Measurements from ENCODE around the gene BCKDK.
A peak's percentile ranks its signal among the peaks of the same experiment; 100 is the strongest.

Gene BCKDK

DNA sequence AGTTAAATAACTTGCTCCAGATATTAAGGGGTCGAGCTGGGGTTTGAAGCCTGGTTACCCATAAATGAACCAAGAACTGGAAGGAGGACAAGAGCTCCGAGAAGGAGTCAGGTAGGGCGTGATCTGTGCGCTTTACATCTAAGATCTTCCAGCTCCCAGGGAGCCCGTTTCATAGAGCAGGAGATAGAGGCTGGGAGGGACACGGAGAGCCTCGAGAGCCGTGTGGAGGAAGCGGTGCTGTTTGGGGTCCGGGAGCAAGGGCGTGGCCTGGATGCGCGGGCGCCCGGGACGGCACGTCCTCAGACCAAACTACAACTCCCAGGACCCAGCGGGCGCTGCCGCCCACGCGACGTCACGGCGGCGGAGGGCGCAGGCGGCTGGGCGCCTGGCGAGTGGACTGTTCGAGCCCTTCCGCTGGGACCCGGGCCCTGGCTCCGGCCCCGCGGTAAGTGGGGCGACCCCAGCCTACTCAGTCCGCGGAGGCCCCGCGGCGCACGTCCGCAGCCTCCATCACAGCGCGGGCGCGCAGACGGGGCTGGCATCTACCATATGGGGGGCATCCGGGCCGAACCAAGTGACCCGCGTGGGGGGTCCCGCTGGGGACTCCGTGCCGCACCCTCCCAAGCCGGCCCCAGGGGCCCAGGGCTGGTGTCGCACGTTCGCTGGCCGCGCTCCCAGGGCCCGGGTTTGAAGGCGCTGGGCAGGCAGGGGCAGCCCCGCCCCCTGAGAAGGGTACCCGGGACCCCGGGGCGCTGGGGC is at the start of gene BCKDK:
BCKDK (plus strand) TSS at position 352 of the 759 bp plus-strand sequence. CDS start 838 bp downstream, outside the sequence.
- peak; percentile 65 for DNase-seq

DNA sequence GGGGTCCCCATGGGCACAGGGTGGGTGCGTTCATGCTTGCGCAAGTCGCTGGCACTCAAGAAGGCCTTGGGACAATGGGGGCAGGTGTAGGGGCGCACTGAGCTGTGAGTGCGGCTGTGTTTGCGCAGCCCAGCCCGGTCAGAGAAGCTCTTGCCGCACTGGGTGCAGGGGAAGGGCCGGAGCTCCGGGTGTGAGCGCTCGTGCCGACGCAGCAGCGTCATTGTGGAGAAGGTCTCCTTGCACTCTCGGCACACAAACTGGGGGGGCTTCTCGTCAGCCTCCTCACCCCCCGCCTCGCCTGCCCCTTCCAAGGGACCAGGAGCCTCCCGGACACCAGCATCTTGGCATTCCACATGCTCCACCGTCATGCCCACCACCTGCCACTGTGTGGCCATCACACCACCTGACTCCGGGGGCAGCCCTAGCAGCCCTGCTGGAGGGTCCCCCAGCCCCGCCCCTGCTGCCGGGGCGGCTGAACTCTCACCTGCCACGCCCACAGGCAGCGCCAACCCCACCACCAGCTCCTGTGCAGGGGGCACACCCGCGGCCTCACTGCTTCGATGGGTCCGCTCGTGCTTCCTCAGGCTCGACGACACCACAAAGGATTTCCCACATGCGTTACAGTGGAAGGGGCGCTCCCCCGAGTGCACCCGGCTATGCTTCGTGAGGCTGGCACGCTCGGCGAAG is 46.9 kb upstream of the BCKDK start:
- no peak for DNase-seq

DNA sequence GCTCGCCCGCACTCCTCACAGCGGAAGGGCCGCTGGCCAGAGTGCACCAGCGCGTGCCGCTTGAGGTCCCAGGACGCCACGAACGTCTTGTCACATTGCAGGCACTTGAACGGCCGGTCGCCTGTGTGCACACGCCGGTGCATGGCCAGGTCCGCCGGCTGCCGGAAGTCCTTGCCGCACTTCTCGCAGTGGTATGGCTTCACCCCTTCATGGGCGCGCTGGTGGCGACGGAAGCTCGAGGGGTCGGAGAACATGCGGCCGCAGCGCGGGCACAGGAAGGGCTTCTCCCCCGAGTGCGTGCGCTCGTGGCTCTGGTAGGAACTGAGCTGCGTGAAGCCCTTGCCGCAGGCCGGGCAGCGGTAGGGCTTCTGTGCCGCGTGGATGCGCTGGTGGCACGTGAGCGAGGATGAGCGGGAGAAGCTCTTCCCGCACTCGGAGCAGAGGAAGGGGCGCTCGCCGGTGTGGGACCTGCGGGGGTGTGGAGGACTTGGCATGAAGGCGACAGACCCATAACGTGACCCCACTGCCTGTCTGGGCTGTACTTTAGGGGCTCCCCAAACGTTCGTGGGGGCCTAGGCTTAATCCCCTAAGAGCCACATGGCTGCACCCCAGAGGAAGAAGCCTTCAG is 46.3 kb upstream of the BCKDK start:
- DNase-seq, result no peak

DNA sequence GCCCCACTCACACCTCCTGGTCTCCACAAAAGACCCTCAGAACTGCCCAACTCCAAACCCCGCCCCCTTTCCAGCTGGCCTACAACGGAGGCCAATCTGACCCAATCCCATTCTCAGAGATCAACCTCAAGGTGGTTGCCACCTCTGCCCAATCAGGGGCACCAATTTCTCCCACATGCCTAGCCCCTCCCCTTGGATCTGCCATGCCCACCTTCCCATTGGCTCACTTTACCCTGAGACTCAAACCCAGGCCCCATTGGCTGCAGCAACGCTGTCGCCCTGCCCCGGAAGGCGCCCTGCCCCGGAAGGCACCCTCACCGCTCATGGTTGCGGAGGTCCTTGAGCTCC is 44.7 kb upstream of the BCKDK start:
- DNase-seq, result peak; percentile 3

DNA sequence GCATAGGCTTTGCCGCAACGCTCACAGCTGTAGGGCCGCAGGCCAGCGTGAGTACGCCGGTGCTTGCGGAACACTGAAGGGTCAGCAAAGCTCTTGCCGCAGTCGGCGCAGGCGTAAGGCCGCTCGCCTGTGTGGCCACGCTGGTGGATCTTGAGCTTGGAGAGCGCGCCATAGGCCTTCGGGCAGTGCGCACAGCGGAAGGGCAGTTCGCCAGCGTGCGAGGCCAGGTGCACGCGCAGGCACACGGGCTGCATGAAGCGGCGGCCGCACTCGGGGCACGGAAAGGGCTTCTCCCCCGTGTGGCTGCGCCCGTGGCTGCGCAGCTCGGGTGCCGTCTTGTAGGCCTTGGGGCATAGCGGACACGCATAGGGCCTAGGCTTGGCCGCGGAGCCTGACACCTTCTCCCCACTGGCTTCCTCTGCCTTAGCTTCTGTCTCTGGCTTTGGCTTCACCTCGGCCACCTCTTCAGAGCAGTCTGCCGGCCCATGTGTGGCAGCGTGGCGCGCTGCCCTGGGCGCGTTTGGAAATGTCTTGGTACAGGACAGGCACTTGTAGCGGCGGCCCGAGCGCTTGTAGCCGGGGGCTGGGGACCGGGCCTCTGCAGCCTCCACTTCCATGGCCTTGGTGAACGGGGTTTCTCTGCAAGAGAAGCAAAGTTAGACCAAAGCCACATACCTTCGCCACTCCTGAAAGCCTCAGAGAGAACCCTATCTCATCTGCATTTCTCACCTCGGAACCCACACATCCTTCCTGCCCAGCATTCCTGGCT is 44.2 kb upstream of the BCKDK start:
- DNase-seq, result peak; percentile 43

DNA sequence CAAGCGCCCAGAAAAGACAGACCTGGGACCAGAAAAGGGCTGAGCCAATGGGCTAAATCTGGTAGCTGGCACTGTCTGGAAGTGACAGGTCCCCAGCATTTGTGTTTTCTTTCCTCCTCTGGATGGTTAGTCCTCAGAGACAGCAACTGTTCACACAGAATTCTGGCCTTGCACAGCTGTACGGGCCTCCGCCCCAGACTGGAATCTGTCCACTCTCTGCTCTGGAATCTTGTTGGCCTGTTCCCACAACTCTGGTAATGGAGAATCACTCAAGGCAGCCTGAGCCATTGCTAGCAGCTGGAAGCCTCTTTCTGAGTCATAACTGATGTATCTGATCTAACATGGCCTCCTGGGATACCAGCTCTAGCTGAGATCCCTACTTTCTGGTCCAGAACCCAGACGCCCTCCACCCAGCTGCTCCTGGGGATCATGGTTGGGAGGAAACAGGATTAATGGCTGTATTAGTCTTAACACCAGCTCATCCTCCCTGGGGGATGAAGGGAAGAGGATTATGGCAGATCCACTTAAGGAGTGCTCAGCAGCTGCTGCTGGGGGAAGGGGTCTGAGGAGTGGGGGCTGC is 43.2 kb upstream of the BCKDK start:
- no peak for DNase-seq

DNA sequence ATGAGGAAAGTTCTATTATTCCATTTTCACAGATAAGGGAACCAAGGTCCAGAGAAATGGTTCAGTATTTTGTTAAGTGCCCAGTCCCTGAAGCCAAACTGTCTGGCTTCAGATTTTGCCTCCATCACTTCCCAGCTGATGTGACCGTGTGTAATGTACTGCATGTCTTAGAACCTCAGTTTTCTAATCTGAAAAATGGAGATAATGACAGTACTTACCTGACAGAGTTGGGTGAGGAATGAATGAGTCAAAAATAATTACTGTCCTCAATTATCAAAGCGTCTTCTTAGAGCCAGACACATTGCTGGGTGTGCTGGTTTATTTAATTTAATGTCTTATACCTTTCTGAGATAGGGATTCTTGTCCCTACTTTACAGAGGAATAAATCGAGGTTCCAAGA is 40.8 kb upstream of the BCKDK start:
- DNase-seq, result no peak

DNA sequence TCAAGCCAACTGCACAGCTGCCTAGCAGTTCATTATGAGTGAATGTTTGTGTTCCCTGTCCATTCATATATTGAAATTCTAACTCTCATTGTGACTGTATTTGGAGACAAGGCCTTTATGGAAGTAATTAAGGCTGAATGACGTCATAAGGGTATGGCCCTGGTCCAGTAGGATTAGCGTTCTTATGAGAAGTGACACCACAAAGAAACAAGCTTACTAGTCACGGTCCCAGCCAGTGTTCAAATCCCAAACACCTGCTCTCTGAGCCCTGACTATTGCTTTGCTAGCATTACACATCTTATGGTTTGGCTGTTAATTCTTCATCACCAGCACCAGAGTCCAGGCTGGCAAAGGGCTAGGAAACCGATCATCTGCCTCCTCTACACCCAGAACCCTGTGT is 36.3 kb upstream of the BCKDK start:
- no peak for DNase-seq

DNA sequence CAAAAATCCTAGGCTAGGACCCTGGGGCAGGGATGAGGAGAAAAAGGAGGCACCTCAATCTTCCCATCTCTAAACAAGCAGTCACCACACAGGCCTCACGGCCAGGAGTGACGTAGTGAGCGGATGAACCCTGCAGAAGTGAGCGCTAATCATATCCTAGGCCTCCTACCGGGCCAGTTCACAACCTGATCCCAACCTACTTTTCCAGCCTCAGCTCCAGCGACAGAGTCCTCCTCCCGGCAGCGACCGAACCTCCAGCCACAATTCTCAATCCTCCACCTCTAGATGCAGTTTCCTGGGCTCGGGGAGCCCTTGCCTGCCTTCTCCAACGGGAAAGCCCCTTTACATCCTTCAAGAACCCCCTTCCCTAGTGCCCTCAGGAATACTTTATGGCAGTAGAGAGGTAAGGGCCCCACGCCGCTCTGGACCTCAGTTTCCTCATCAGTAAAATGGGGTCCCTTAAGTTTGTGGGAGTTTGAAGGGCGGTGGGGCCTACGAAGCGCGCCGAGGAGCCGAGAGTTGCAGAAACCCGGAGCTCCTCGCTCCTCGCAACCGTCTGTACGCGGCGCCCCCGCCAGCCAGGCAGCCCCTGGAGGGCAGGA is 35.5 kb upstream of the BCKDK start:
- DNase-seq, result peak; percentile 42

DNA sequence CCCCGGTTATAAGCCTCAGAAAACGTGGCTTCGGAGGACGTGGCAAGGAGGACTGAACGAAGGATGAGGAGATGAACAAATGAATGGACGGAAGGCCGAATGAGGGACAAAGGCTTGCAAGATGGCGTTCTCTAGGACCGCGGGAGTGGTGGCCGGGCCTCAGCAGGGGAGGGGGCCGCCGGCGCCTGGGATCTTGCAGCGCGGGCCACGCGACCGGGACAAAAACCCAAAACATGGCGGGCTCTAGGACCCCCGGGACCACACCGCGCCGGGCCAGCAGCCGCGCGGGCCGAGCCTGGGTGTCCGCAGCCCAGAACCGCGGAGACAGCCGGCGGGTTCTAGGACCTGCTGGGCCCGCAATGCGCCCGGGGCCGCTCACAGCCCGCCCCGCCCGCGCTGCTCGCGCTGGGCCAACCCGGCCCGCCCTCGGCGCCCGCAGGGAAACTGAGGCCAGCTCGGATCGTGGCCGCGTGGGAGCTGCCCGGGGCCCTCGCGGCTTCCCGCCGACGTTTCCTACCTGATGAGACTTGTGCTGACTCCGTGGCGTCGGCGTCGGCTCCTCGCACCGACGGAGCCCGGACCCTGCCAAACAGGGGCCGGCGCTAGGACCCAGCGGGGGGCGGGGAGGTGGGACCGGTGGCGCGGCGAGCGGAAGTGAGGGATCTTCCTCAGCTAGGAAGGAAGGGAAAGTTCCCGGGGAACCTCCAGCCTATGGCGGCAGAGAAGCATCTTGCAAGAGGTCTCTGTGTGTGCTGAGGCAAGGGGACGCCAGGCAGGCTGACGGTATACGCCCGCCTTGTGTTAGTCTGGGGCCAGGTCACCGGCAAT is 34.8 kb upstream of the BCKDK start:
- peak; percentile 87 for DNase-seq

DNA sequence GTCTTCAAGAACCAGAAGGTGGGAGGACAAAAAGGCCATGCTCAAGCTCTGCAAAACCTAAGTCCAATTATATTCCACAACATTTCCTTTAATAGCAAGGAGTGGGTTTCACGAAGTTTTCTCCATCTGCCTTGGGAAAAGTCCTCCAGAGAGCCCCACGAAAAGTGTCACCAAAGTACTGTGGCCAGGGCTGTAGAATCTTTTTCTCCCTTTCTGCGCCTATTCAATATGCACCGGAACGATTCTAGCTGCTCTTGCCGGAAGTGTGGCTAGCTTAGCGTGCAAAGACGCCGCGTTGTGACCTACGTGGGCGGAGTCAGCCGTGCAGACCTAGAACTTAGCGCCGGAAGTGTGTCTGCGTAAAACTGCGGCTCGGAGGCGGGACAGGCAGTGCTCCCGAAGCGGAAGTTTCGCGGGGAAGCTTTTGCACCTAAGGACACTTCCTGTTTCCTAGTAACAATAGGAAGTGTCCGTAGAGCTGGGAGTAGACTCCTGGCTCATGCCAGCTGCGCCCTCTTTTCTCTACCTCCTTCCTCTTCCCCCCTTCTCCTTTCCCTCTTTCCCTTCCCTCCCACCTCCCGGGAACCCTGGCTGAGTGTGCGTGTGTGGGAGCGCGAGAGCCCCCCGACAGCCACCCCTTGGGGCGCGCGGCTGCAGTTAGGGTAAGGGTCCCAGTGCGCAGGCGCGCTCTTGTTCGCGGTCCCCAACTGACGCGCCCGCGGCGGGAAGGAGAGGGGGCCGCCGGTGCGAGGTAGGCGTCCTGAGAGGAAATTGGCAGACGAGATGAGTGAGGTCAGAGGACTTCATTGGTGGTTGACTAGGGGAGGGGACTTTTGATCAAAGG is 34.0 kb upstream of the BCKDK start, which contains the start of the genes ZNF646 and ZNF668:
ZNF646 (plus strand) TSS at position 453 of the 844 bp plus-strand sequence. CDS start 1,903 bp downstream, outside the sequence.
ZNF668 (minus strand) TSS at position 271 of the 844 bp plus-strand sequence. CDS start 9,781 bp downstream, outside the sequence.
- peak; percentile 99 for DNase-seq

DNA sequence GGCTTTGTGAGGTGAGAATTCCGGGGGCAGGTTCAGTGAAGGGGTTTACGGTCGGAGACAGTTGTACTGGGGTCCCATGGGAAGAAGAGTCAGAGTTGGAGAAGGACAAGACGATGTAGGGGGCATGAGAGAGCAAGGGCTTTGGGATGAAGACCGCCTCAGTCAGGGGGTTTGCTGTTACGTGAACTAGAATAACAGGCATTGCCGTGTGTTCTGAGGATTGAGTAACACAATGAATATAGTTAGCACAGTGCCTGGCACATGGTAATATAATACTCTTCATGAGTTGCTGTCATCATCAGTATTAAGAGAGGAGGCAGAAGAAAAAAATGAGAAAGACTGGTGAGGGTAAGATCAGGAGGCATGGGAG is 33.4 kb upstream of the BCKDK start:
- DNase-seq, result no peak

DNA sequence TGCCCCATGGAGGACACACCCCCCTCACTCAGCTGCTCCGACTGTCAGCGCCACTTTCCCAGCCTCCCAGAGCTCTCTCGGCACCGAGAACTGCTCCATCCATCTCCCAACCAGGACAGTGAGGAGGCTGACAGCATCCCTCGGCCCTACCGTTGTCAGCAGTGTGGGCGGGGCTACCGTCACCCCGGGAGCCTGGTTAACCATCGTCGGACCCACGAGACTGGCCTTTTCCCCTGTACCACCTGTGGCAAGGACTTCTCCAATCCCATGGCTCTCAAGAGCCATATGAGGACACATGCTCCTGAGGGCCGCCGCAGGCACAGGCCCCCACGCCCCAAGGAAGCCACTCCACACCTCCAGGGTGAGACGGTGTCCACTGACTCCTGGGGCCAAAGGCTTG is 31.9 kb upstream of the BCKDK start:
- no peak for DNase-seq

DNA sequence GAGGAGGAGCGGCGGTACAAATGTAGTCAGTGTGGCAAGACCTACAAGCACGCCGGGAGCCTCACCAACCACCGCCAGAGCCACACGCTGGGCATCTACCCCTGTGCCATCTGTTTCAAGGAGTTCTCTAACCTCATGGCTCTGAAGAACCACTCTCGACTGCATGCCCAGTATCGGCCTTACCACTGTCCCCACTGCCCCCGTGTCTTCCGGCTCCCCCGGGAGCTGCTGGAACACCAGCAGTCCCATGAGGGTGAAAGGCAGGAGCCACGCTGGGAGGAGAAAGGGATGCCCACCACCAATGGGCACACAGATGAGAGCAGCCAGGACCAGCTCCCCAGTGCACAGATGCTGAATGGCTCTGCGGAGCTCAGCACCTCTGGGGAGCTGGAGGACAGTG is 31.2 kb upstream of the BCKDK start:
- no peak for DNase-seq

DNA sequence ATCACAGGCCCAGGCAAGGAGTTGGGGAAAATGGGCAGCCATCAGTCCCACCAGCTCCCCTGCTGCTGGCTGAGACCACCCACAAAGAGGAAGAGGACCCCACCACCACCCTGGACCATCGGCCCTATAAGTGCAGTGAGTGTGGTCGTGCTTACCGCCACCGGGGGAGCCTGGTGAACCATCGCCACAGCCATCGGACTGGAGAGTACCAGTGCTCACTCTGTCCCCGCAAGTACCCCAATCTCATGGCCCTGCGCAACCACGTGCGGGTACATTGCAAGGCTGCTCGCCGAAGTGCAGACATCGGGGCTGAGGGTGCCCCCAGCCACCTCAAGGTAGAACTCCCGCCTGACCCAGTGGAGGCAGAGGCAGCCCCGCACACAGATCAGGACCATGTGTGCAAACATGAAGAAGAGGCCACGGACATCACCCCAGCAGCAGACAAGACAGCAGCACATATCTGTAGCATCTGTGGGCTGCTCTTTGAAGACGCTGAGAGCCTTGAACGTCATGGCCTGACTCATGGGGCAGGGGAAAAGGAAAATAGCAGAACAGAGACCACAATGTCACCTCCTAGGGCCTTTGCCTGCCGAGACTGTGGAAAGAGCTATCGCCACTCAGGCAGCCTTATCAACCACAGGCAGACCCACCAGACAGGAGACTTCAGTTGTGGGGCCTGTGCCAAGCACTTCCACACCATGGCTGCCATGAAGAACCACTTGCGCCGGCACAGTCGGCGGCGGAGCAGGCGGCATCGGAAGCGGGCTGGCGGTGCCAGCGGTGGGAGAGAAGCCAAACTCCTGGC is 30.4 kb upstream of the BCKDK start:
- DNase-seq, result no peak

DNA sequence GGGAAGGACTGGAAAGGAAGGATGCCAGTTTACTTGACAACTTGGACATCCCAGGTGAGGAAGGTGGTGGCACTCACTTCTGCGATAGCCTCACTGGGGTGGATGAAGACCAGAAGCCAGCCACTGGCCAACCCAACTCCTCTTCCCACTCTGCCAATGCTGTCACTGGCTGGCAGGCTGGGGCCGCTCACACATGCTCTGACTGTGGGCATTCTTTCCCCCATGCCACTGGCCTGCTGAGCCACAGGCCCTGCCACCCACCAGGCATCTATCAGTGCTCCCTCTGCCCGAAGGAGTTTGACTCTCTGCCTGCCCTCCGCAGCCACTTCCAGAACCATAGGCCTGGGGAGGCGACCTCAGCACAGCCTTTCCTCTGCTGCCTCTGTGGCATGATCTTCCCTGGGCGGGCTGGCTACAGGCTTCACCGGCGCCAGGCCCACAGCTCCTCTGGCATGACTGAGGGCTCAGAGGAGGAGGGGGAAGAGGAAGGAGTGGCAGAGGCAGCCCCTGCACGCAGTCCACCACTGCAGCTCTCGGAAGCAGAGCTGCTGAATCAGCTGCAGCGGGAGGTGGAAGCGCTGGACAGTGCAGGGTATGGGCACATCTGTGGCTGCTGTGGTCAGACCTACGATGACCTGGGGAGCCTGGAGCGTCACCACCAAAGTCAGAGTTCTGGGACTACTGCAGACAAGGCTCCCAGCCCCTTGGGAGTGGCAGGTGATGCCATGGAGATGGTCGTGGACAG is 29.4 kb upstream of the BCKDK start:
- no peak for DNase-seq

DNA sequence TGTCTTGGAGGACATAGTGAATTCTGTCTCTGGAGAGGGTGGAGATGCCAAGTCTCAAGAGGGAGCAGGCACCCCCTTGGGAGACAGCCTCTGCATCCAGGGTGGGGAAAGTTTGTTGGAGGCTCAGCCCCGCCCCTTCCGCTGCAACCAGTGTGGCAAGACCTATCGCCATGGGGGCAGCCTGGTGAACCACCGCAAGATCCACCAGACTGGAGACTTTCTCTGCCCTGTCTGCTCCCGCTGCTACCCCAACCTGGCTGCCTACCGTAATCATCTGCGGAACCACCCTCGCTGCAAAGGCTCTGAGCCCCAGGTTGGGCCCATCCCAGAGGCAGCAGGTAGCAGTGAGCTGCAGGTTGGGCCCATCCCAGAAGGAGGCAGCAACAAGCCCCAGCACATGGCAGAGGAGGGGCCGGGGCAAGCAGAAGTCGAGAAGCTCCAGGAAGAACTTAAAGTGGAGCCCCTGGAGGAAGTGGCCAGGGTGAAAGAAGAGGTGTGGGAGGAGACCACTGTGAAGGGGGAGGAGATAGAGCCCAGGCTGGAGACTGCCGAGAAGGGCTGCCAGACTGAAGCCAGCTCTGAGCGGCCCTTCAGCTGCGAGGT is 28.7 kb upstream of the BCKDK start:
- DNase-seq, result no peak

DNA sequence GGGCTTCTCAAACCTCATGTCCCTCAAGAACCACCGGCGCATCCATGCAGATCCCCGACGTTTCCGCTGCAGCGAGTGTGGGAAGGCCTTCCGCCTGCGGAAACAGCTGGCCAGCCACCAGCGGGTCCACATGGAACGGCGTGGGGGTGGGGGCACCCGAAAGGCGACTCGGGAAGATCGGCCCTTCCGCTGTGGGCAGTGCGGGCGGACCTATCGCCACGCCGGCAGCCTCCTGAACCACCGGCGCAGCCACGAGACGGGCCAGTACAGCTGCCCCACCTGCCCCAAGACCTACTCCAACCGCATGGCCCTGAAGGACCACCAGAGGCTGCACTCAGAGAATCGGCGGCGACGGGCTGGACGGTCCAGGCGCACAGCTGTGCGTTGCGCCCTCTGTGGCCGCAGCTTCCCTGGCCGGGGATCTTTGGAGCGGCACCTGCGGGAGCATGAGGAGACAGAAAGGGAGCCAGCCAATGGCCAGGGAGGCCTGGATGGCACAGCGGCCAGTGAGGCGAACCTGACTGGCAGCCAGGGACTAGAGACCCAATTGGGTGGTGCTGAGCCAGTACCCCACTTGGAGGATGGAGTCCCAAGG is 28.1 kb upstream of the BCKDK start:
- DNase-seq, result no peak

Measured in CD4-positive, alpha-beta T cell treated with Interleukin-17A for 1 hour (primary cell).